GM18870 (cell line): ENCODE measurements around the gene PPP4R4.
"Not testable (repeated sequence)": the region's sequence is repeated elsewhere in the genome, so short reads cannot be mapped to it uniquely, and the experiment has no call there.

Experiments used
- ATAC-seq: cut with Tn5 transposase; IDR thresholded peaks from one replicate; pipeline ENCODE4 v1.9.1; 2021; ENCODE audit warnings: moderate library complexity; ENCODE audit not compliant: unreplicated experiment

The PPP4R4 gene

DNA sequence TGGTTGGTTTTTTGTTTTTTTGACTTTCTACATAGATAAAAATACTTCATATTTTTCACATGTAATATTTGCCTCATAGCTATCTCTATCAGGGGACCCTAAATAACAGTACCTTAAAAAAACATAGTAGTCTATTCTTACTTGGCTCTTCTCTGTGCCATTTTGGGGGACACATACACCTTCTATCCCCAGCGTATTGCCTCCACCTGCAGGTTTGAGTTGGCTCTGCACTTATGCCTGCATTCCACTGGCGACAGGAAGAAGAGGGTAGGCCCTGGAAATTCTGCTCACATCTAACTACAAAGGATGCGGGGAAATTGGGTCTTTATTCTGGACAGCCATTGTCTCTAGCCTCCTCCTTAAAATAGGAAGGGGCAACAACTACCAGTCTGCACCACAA is 30.9 kb upstream of the PPP4R4 start:
- no peak for ATAC-seq

- ATAC-seq = no peak
Observed at GRCh38 chr14:94143711-94144110, 30.4 kb upstream of the PPP4R4 start.

- ATAC-seq = no peak
Observed at GRCh38 chr14:94144765-94145164, 29.4 kb upstream of the PPP4R4 start.

- ATAC-seq = no peak
Observed at GRCh38 chr14:94145902-94146527, 28.1 kb upstream of the PPP4R4 start.

- no peak for ATAC-seq
Observed at GRCh38 chr14:94152676-94153075, 21.4 kb upstream of the PPP4R4 start.

DNA sequence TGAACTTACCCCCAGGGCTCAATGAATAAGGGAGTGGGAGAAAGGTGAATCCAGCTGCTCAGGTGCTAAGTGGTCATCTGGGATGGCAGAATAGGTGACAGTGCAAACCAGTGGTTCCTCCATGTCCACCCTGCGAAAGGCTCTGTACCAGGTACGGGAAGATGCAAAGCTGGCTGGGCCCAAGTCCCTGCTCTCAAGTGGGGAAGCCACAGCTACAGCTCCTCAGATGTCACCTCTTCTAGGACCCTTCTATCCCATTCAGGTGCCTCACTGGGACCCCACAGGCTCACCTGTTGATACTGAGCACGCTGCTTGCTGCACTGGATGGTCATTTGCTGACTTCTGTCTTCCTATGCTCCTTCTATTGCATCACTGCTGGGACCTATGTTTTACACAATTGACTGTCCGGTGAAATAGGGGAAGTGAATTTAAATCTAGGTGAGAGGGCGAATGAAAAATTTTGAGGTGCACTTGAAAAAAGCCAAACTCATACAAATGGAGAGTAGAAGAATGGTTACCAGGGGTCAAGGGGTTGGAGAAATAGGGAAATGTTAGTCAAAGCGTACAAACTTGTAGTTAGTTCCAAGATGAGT is 20.3 kb upstream of the PPP4R4 start:
- ATAC-seq = no peak

GRCh38 chr14:94156143-94156542 is 18.0 kb upstream of the PPP4R4 start:
- not testable (repeated sequence) for ATAC-seq

- no peak for ATAC-seq
Observed at GRCh38 chr14:94157197-94157596, 16.9 kb upstream of the PPP4R4 start.

- no peak for ATAC-seq
Observed at GRCh38 chr14:94158239-94158883, 15.8 kb upstream of the PPP4R4 start.

GRCh38 chr14:94161058-94161457 is 13.1 kb upstream of the PPP4R4 start:
- no peak for ATAC-seq

DNA sequence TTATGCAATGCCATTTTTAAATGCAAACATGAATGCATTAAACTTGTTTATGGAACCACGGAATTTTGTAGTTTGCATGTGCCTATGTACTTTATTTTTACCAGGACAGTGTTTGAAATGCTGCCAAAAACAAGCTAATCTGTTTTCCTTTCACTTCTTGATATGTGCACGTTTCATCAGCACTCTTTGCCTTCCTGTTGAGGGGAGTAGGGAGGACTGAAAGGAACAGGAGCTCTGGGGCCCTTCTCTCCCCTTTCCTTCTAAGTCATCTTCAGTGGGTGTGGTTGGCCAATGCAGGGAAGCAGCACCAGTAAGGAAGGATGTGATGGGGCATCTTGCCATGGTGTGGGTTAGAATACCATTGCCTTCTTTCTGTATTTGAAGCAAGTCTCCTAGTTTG is 12.1 kb upstream of the PPP4R4 start:
- ATAC-seq = no peak

- ATAC-seq = no peak
Observed at GRCh38 chr14:94162466-94162865, 11.7 kb upstream of the PPP4R4 start.

DNA sequence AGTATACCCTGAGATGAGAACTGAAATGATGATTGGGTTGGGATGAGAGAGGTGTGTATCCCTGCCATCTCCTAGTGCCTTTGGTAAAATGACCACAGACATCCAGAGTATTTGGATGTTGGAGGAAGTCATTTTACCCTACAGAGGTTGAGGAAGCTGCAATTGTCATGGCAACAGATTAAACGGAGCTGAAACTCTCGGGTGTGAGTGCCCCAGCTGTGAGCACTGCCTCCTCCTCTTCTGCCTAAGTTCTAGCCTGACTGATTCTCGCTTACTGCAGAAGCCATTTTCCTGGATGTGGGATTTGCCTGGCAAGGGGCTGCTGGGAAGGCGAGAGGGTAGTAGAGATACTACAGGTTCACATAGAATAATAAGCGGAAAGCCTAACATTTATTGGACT is 10.3 kb upstream of the PPP4R4 start:
- no peak for ATAC-seq

DNA sequence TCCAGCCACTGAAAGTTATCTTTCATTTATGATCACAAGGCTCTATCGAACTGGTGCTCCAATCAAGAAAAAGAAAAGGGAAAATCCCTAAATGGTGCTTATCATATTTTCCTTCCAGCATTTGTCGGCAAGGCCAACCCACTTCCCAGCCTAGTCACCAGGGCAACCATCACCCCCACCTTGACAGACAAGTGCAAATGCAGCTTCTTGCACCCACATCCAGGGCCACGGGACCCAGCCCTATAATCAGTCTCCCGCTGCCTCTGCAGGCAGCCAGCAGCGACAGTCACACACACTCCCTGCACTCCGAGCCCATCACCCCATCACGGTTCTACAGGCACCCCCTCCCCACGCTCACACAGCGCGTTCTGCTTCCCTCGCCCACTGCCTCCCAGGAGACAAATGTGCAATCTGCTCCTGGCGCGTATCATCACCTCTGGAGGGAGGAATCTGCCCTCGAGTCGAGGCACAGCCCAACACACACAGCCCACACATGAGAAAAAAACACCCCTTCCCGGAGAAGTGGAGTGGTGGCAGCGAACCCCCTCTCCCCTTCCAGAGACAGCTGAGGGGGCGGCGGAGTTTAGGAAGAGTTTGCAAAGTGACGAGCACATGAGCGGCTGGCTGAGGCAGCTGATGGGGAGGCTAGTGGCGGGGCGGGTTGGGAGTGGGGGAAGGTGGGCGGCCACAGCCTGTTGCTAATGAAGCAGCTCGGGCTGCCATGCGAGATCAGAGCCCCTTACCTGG is 9.3 kb upstream of the PPP4R4 start:
- no peak for ATAC-seq

GRCh38 chr14:94165744-94166143 is 8.4 kb upstream of the PPP4R4 start:
- no peak for ATAC-seq

- ATAC-seq = no peak
Observed at GRCh38 chr14:94170136-94170535, 4.0 kb upstream of the PPP4R4 start.

GRCh38 chr14:94171208-94171607 is 2.9 kb upstream of the PPP4R4 start:
- ATAC-seq = no peak

- ATAC-seq = no peak
Observed at GRCh38 chr14:94172545-94172944, 1.6 kb upstream of the PPP4R4 start.

GRCh38 chr14:94173471-94173884 is 644 bp upstream of the PPP4R4 start:
- ATAC-seq = no peak

DNA sequence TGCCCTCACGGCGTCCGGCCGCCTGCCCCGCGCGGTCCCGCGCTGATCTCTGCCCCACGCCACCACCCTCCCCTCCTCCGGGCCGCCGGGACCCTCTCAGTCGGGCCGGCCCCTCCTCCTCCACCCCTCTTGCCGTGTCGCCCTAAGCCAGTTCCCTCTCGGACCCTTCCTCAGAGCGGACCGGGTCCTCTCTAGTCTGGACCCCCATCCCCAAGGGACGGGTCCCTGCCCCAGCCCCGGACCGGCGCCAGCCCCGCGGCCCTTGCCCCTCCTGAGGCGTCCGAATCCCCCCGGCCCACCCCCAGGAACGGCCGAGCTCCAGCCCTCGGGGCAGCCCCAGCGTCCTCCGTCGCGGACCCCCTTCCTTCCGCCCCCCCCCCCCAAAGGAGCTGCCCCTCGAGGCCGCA is 485 bp downstream of the PPP4R4 start:
- no peak for ATAC-seq

GRCh38 chr14:94175011-94175745 is 1.1 kb downstream of the PPP4R4 start:
- ATAC-seq = no peak
